ENCODE results near the gene CNKSR3.

GRCh38 chr6:154489822-154490221 lies 20.7 kb downstream of the CNKSR3 start:
- TF ChIP-seq CTCF (IDR thresholded peaks at IDR 0.05) (no peak), POLR2A (IDR thresholded peaks at IDR 0.05) (no peak)

All from body of pancreas (tissue), 4 donors.